22Rv1 (cell line): Measurements from ENCODE around the gene RAB27B.

Experiments
- H3K27ac ChIP-seq: fragments of 450-650 bp; 2 replicates; pipeline ENCODE4 v1.5.1; 2017
- CTCF ChIP-seq: fragments of 450-650 bp; IDR thresholded peaks from 2 replicates; pipeline ENCODE4 v1.5.1; 2017; ENCODE audit warnings: mild to moderate bottlenecking
- ZFX ChIP-seq: fragments of 450-650 bp; IDR thresholded peaks from 2 replicates; pipeline ENCODE4 v1.6.1; 2017; ENCODE audit warnings: antibody characterized with exemption, borderline replicate concordance

Gene RAB27B

DNA sequence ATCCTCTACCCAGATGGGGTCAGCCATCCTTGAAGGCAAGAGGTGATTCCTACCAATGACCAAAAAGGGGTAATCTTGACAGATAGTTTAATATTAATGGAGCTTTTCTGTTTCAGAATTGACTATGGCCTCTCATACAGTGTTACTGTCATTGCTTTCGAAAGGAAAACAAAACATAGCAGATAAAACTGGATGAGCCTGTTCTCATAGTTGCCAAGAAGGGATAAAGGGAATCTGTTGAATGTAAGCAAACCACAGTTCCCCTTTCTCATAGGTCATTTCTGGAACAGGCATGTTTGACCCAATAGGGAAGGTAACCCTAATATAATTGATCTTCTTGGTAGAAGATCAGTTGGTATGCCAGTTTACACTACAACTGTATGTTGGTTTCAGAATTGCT is 1.6 kb downstream of the RAB27B start:
- TF ChIP-seq CTCF: no peak
- no peak for TF ChIP-seq ZFX
- peak overlapping the region; percentile 96 for H3K27ac ChIP-seq

DNA sequence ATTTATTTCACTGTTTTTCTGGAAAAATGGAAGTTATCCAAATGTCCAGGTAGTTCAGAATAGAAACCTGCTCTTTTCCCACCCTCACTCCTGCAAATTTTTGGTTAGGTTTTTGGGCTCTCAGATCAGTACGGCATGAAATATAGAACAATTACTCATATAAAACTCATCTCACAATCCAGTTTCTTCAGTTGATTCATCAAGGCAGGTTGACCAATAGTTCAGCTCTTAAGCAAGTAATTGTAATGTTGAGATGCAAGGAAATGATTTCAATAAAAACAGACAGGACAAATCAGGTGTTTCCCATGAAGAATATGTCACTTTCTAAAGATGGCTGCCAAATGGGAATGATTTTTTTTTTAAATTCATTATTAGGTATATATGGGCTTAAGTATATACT is 2.0 kb downstream of the RAB27B start:
- H3K27ac ChIP-seq: peak overlapping the region; percentile 96
- no peak for TF ChIP-seq ZFX

- H3K27ac ChIP-seq: peak overlapping the region; percentile 96
- TF ChIP-seq CTCF (no peak), ZFX (no peak)
Measured at GRCh38 chr18:54830866-54831265, 2.6 kb downstream of the RAB27B start.

DNA sequence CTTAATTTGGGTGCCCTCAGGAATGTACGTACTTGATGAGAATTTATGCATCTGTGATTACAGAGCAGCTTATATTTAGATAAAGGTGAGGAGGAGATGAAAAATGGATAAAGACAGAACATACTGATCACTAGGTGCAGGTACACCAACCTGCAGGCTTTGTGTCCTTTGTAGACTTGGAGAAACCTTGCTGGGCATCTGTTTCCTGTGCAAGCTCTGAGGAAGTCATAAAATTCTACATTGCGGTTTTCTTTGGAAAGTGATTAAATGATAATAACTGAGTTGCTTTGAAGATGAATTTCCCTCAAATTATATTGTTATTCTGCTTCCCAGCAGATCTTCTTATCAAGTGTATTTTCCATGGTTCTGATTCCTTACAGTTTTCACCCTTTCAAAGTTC is 7.7 kb downstream of the RAB27B start:
- no peak for TF ChIP-seq CTCF
- TF ChIP-seq ZFX: no peak
- no peak overlapping the region for H3K27ac ChIP-seq

DNA sequence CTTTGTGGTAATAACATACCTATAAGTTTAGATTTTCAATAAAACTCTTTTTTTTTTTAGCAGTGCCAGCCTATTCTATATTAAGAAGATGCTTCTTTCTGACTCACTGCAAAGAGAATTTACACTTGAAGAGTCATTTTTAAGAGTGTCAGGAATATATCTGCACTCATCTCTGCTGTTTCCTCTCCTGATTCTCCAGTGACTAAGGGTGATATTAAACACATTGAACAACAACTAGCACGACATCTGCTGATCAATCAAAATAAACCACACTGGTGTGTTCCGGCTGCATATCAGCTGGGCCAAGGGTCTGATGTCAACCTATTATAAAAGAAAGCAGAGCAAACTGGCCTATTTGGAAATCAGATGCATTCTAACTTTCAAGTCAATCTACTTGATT is 15.0 kb downstream of the RAB27B start:
- TF ChIP-seq ZFX (no peak), CTCF (no peak)
- no peak overlapping the region for H3K27ac ChIP-seq

DNA sequence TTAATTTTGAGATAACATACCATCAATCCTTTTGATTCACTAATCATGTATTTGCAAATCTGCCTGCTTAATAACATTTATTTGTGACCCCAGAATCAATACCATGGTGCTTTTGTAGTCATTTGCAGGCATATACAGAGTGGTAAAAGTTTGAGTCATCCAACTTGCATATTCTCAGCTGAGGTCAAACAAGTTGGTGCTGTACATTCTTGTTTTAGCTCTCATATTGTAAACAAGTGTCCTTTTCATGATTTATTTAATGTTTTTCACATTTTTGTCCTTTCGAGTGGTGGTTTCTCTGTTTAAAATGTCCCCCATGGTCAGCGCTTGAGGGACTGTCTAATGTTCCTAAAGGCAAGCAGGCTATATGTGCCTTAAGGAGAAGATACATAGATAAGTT is 17.5 kb downstream of the RAB27B start:
- H3K27ac ChIP-seq: no peak overlapping the region
- no peak for TF ChIP-seq CTCF
- no peak for TF ChIP-seq ZFX

- no peak for TF ChIP-seq CTCF
- TF ChIP-seq ZFX: no peak
- no peak overlapping the region for H3K27ac ChIP-seq
Measured at GRCh38 chr18:54848121-54848520, 19.8 kb downstream of the RAB27B start.

GRCh38 chr18:54849683-54850082 is 21.4 kb downstream of the RAB27B start:
- H3K27ac ChIP-seq: no peak overlapping the region
- no peak for TF ChIP-seq CTCF
- TF ChIP-seq ZFX: no peak
